ENCODE results near the gene ZNF512B.

GRCh38 chr20:63911176-63911575, 58.6 kb downstream of the ZNF512B start:
- TF ChIP-seq CTCF (conservative IDR thresholded peaks at IDR 0.05) (no peak), ZFX (IDR thresholded peaks at IDR 0.05) (no peak)

Measured in C4-2B (cell line).